ENCODE measurements around the gene OR4S2.

DNA sequence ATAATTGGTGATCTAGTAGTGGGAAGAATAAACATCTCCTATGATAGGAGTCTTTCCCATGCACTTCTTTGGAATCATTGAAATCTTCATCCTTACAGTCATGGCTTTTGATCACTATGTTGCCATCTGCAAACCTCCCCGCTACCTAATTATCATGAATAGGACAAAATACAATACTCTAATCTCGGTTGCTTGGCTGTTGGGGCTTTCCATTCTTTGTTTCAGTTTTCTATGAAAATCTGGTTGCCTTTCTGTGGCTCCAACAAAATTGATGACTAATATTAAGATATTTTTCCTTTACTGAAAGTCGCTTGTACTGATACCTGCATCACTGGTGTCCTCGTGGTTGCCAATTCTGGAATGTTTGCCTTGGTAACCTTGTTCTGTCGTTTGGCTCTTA lies 25.7 kb downstream of the OR4S2 start:
- TF ChIP-seq POLR2A (IDR thresholded peaks at IDR 0.05; ENCODE audit: control extremely low read depth in 1 of 2, low read depth in 2 of 2, low read length in 2 of 2) (no peak), TCF12 (IDR thresholded peaks at IDR 0.05; ENCODE audit: low read depth, low read length) (no peak), MAX (IDR thresholded peaks at IDR 0.05) (no peak), SIN3A (conservative IDR thresholded peaks at IDR 0.05 in 1 of 2, IDR thresholded peaks at IDR 0.05 in 1 of 2; ENCODE audit: low read depth in 1 of 2, low read length in 2 of 2) (no peak), EZH2 (IDR thresholded peaks at IDR 0.05; ENCODE audit: low read depth, low read length, severe bottlenecking) (no peak), EP300 (IDR thresholded peaks at IDR 0.05; ENCODE audit: borderline replicate concordance in 1 of 2, low read depth in 2 of 2, low read length in 2 of 2) (no peak), E2F6 (IDR thresholded peaks at IDR 0.05) (no peak), SRF (IDR thresholded peaks at IDR 0.05; ENCODE audit: low read depth, low read length) (no peak), ATF2 (IDR thresholded peaks at IDR 0.05; ENCODE audit: low read length) (no peak), SP1 (IDR thresholded peaks at IDR 0.05; ENCODE audit: low read depth, low read length) (no peak), HDAC6 (IDR thresholded peaks at IDR 0.05; ENCODE audit: low read depth, low read length) (no peak), RFX5 (IDR thresholded peaks at IDR 0.05; ENCODE audit: borderline replicate concordance, low read depth, low read length) (no peak)
- TF ChIP-seq, protein P1, sequence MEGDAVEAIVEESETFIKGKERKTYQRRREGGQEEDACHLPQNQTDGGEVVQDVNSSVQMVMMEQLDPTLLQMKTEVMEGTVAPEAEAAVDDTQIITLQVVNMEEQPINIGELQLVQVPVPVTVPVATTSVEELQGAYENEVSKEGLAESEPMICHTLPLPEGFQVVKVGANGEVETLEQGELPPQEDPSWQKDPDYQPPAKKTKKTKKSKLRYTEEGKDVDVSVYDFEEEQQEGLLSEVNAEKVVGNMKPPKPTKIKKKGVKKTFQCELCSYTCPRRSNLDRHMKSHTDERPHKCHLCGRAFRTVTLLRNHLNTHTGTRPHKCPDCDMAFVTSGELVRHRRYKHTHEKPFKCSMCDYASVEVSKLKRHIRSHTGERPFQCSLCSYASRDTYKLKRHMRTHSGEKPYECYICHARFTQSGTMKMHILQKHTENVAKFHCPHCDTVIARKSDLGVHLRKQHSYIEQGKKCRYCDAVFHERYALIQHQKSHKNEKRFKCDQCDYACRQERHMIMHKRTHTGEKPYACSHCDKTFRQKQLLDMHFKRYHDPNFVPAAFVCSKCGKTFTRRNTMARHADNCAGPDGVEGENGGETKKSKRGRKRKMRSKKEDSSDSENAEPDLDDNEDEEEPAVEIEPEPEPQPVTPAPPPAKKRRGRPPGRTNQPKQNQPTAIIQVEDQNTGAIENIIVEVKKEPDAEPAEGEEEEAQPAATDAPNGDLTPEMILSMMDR (IDR thresholded peaks at IDR 0.05; ENCODE audit: control extremely low read depth in 1 of 3, insufficient read depth in 1 of 3, low read depth in 1 of 3, low read length in 3 of 3) = no peak

Data from H1 (cell line).